NCI-H526 treated with DMSO at 0.1 percent for 48 hours (cell line): ENCODE results near the gene ANKMY1.
A peak's percentile ranks its signal among the peaks of the same experiment; 100 is the strongest.

Source experiments
- DNase-seq: peaks from one replicate; lab custom pipeline; 2025; lab: John Stamatoyannopoulos, UW

ANKMY1 gene

GRCh38 chr2:240434728-240435456 lies 122.9 kb downstream of the ANKMY1 start:
- DNase-seq, result peak; percentile 60

DNA sequence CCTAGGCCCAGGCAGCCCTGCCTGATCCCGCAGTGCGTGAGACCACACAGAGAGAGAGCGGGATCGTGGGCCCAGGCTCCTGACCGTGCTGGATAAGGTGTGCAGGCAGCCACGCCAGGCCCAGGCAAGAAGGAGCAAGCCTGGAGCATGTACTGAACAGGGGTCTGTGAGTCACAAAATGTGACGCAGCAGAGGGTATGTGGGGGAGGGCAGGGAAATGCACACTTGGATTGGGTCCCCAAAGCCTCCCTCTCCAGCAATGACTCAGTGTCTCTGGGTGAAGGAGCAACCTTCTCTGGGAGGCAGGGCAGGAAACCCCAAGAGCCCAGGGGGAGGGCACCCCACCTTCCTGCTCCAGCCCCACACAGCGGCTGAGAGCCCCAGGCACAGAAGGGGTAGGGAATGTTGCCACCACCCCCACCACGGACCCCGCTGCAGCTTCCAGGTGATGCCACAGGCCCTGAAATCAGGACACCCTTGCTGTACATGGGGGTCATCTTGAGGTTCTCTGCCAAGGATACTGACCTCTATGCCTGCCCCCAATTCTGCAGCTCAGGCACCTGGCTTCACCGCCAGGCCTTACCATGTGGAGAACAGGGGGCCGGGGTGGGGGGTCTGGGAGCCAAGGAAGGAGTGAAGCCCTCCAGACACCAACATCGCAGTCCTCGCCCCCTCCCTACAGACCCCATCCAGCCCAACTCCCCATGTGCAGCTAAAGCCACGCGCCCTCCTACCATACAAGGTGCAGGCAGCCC lies 123.6 kb downstream of the ANKMY1 start:
- DNase-seq, result no peak

GRCh38 chr2:240432820-240433801 lies 124.7 kb downstream of the ANKMY1 start:
- DNase-seq, result no peak

DNA sequence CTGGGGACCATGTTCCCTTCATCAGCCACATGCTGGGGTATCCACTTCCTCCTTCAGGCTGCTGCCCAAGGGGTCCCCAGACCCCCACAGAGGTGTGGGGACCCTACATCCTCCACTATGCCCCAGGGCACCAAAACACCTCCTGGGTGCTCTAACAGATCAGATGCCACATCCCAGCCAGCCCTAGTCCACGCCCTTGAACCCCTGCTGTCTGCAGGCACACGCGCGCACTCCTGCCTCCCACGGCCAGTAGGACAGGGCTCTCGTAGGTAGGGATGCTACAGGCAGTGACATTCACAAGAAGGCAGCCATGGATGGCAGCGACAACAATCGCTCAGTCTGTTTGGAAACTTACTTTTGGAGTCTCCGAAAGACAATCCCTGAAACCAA lies 125.4 kb downstream of the ANKMY1 start:
- no peak for DNase-seq

GRCh38 chr2:240431661-240432424 lies 125.9 kb downstream of the ANKMY1 start:
- DNase-seq, result no peak

DNA sequence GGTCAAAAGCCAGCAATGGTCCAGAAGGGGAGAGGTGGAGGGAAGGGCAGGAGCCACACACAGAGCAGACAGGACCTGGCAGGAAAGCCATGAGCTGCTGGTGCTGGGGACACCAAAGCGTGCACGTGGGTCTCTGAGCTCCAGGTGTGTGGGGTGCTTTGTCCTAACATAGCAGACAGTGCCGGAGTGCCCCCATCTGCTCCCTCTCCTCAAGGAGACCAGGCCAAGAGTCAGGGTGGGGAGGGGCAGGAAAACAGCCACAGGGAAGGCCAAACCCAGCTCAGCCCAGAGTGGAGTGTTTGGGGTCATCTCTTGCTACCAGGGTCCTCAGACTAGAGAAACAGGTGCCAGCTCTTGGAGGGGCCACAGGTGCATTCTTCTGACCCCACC lies 126.5 kb downstream of the ANKMY1 start:
- no peak for DNase-seq

- DNase-seq, result no peak
Measured at GRCh38 chr2:240430595-240430994, 127.2 kb downstream of the ANKMY1 start.

DNA sequence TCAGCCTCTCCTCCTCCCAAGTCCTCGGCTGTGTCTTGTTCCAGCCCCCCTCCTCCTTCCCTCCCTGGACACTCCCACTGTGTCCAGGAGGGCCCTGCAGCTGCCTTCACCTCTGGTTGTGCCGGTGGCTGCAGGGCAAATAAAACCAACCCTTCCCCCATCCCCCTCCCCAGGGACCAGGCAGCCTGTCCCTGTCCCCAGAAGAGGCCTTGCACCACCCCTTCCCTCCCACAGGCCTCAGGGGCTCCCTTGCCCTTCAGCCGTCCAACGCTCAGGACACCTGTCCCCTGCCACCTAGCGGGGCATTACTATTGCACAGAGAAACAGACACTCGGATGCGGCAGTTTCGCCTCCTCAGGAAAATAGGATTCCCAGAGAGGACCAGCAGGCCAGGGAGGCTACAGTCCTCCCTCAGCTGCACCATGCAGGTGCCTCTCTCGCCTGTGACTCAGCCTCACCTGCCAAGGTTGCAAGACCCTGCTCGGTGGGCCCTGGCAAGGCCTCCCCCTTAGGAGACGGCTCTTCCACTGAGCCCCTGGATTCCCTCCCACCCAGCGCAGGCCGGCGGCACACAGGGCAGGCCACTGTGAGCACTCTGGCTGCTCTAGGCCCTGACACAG lies 127.8 kb downstream of the ANKMY1 start:
- no peak for DNase-seq
